ENCODE results near the gene ASS1.

DNA sequence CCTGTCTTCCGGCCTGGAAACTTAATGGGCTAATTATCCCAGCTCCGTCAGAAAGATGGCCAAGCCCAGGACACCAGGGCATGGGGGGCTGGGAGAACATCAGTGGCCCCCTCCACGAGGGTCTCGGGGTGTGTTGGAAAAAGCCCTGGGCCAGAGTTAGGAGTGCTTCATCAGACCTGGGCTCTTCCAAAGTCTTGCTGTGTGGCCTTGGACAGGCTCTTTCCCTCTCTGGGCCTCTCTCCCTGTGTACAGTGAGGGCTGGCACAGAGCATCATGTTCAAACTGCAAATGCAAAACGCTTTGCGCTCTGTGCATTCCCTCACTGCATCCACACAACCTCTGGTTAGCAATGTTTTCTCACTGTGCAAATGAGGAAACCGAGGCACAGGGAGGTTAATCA lies 48.3 kb downstream of the ASS1 start:
- TF ChIP-seq, protein P1, sequence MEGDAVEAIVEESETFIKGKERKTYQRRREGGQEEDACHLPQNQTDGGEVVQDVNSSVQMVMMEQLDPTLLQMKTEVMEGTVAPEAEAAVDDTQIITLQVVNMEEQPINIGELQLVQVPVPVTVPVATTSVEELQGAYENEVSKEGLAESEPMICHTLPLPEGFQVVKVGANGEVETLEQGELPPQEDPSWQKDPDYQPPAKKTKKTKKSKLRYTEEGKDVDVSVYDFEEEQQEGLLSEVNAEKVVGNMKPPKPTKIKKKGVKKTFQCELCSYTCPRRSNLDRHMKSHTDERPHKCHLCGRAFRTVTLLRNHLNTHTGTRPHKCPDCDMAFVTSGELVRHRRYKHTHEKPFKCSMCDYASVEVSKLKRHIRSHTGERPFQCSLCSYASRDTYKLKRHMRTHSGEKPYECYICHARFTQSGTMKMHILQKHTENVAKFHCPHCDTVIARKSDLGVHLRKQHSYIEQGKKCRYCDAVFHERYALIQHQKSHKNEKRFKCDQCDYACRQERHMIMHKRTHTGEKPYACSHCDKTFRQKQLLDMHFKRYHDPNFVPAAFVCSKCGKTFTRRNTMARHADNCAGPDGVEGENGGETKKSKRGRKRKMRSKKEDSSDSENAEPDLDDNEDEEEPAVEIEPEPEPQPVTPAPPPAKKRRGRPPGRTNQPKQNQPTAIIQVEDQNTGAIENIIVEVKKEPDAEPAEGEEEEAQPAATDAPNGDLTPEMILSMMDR (IDR thresholded peaks at IDR 0.05), result no peak
- TF ChIP-seq ZFX (IDR thresholded peaks at IDR 0.05; ENCODE audit: borderline replicate concordance), result no peak
